Measurements from ENCODE around the gene ELMO3. TPM values are rescaled to one million over a fixed set of nuclear protein-coding genes. Genes with fewer than 3 reads are reported as not detected.
A peak's percentile ranks its signal among the peaks of the same experiment; 100 is the strongest.

Gene ELMO3
- total and polyA plus RNA-seq, 2 of the 13 experiments (the other 11 are each of a cell fraction or from before 2014, with no cell fraction given), result 2.6 to 4.0 TPM

GRCh38 chr16:67184995-67185650 lies 13.8 kb upstream of the ELMO3 start (continued):
- peak; percentile 63; the same call in 1 of the 2 replicates for TF ChIP-seq ZHX1 (CRISPR knock-in tag; IDR thresholded peaks at IDR 0.05; ENCODE audit: low read depth)
- peak; percentile 84 for TF ChIP-seq GATAD2A (CRISPR knock-in tag; IDR thresholded peaks at IDR 0.05)
- TF ChIP-seq ZNF850 (CRISPR knock-in tag; conservative IDR thresholded peaks at IDR 0.05), result 0 out of 2 replicates have a peak, but pooled peaks have one; percentile 33
- no peak for TF ChIP-seq ZEB1 (IDR thresholded peaks at IDR 0.05; ENCODE audit: insufficient replicate concordance, low read depth)
- peak; percentile 92 for TF ChIP-seq SALL2 (CRISPR knock-in tag; IDR thresholded peaks at IDR 0.05)
- peak; percentile 70; the same call in 1 of the 2 replicates for TF ChIP-seq ZNF563 (CRISPR knock-in tag; IDR thresholded peaks at IDR 0.05)
- TF ChIP-seq JDP2 (CRISPR knock-in tag; IDR thresholded peaks at IDR 0.05; ENCODE audit: borderline replicate concordance), result no peak
- peak; percentile 89 for TF ChIP-seq ZBTB20 (CRISPR knock-in tag; IDR thresholded peaks at IDR 0.05; ENCODE audit: borderline replicate concordance, low read depth)
- TF ChIP-seq ZNF160 (CRISPR knock-in tag; IDR thresholded peaks at IDR 0.05), result peak; percentile 92; the same call in 1 of the 2 replicates
- TF ChIP-seq SUZ12 (IDR thresholded peaks at IDR 0.05; ENCODE audit: low read depth, low read length), result 0 out of 2 replicates have a peak, but pooled peaks have one; percentile 8
- no peak for TF ChIP-seq GABPA (IDR thresholded peaks at IDR 0.05; ENCODE audit: low read depth, low read length)
- TF ChIP-seq GABPA (CRISPR knock-in tag; IDR thresholded peaks at IDR 0.05; ENCODE audit: low read depth), result 0 out of 2 replicates have a peak, but pooled peaks have one; percentile 45
- TF ChIP-seq RCOR2 (CRISPR knock-in tag; IDR thresholded peaks at IDR 0.05), result peak; percentile 79; the same call in 1 of the 2 replicates
- peak; percentile 98 for TF ChIP-seq KDM2A (CRISPR knock-in tag; IDR thresholded peaks at IDR 0.05; ENCODE audit: borderline replicate concordance, low read depth)
- TF ChIP-seq ZUFSP (CRISPR knock-in tag; IDR thresholded peaks at IDR 0.05; ENCODE audit: borderline replicate concordance), result no peak
- no peak for TF ChIP-seq ZNF530 (CRISPR knock-in tag; IDR thresholded peaks at IDR 0.05; ENCODE audit: low read depth)
- 0 out of 2 replicates have a peak, but pooled peaks have one; percentile 29 for TF ChIP-seq TEF (CRISPR knock-in tag; IDR thresholded peaks at IDR 0.05)
- TF ChIP-seq U2AF1 (optimal IDR thresholded peaks at IDR 0.05; ENCODE audit: low read depth, low read length), result no peak
- no peak for TF ChIP-seq HDAC6 (IDR thresholded peaks at IDR 0.05; ENCODE audit: low read depth, low read length)
- peak; percentile 89 for TF ChIP-seq HIVEP1 (CRISPR knock-in tag; IDR thresholded peaks at IDR 0.05)
- peak; percentile 98 for TF ChIP-seq TGIF2 (CRISPR knock-in tag; IDR thresholded peaks at IDR 0.05)
- TF ChIP-seq PBX3 (CRISPR knock-in tag; IDR thresholded peaks at IDR 0.05; ENCODE audit: borderline replicate concordance), result no peak
- TF ChIP-seq JUN (CRISPR knock-in tag; IDR thresholded peaks at IDR 0.05), result 0 out of 2 replicates have a peak, but pooled peaks have one; percentile 69
- no peak; the same call in 1 of the 2 replicates for TF ChIP-seq ZNF841 (CRISPR knock-in tag; IDR thresholded peaks at IDR 0.05; ENCODE audit: borderline replicate concordance)

All from HepG2 (cell line).